Measurements from ENCODE around the gene CARHSP1.
"Not testable (repeated sequence)": the region's sequence is repeated elsewhere in the genome, so short reads cannot be mapped to it uniquely, and the experiment has no call there.

The CARHSP1 gene

DNA sequence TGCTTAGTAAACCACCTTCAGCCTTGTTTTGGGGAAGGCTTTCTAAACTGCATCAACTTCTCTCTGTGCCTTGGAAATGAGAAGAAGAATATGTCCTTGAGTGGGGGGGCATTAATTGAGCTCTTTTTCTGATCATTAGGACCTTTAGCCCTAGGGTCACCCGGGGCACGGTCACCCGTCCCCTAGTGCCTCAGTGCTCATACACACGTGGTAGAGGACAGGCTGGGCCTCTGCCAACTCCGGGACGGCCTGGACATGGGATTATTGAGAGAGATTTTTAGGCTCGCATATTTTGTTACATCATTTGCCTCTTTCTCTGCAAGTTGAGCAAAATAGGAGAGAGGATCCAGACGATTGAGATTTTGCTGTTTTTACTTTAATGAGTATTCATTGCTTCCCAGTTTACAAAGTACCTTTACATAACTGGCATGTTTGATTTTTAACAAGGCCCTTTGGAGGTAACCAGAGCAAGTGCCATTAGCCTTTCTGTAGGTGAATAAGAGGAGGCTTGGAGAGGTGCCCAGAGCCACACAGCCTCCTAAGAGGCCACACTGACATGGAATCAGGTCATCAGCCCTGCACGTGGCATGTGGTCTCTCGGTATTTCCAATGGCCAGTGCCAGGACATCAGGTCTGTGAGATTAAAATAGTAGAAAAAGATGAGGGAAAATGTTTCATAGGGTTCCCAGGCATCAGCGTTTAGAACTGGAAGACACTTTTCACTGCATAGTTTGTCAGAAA is 60.0 kb downstream of the CARHSP1 start:
- no peak overlapping the region for H3K4me3 ChIP-seq (ENCODE audit: control insufficient read depth, low read depth, low read length)
- TF ChIP-seq, protein P1, sequence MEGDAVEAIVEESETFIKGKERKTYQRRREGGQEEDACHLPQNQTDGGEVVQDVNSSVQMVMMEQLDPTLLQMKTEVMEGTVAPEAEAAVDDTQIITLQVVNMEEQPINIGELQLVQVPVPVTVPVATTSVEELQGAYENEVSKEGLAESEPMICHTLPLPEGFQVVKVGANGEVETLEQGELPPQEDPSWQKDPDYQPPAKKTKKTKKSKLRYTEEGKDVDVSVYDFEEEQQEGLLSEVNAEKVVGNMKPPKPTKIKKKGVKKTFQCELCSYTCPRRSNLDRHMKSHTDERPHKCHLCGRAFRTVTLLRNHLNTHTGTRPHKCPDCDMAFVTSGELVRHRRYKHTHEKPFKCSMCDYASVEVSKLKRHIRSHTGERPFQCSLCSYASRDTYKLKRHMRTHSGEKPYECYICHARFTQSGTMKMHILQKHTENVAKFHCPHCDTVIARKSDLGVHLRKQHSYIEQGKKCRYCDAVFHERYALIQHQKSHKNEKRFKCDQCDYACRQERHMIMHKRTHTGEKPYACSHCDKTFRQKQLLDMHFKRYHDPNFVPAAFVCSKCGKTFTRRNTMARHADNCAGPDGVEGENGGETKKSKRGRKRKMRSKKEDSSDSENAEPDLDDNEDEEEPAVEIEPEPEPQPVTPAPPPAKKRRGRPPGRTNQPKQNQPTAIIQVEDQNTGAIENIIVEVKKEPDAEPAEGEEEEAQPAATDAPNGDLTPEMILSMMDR (conservative IDR thresholded peaks at IDR 0.05; ENCODE audit: control insufficient read depth, insufficient read depth, low read depth, low read length), result no peak
- no peak for DNase-seq (ENCODE audit: low read depth)

DNA sequence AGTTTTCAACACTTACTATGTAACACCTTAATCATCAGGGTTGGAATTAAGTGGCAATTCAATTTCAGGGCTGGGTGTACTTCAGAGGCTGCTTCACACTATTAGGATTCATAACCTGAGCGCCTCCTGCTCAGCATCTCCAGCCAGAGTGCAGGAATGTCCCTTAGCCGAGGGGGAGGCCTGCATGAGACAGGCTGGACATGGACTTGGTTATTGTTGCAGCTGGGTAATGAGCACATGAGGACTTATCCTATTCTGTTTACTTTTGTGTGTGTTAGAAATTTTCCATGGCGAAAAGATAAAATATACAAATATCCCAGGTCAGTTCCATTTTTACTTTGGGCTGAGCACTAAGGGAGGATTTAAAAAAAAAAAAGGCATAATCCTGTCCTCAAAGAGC is 60.8 kb downstream of the CARHSP1 start:
- H3K4me3 ChIP-seq (ENCODE audit: control insufficient read depth, low read depth, low read length), result no peak overlapping the region
- DNase-seq (ENCODE audit: low read depth), result no peak
- TF ChIP-seq, protein P1 (conservative IDR thresholded peaks at IDR 0.05; ENCODE audit: control insufficient read depth, insufficient read depth, low read depth, low read length), result no peak

DNA sequence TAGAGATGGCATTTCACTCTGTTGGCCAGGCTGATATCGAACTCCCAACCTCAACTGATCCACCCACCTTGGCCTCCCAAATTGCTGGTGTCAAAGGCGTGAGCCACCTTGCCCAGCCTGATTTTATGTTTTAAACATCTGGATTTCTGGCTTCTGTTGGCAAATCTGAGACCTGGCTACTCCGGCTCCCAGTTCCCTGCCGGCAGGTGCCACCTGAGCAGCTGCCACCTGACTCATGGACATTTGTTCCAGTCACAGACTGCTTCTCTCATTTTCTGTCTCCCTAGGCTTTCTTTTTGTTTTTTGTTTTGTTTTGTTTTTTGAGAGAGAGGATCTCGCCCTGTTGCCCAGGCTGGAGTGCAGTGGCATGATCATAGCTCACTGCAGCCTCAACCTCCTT is 61.6 kb downstream of the CARHSP1 start:
- DNase-seq (ENCODE audit: low read depth), result no peak
- TF ChIP-seq, protein P1 (conservative IDR thresholded peaks at IDR 0.05; ENCODE audit: control insufficient read depth, insufficient read depth, low read depth, low read length), result no peak
- H3K4me3 ChIP-seq (ENCODE audit: control insufficient read depth, low read depth, low read length), result no peak overlapping the region

DNA sequence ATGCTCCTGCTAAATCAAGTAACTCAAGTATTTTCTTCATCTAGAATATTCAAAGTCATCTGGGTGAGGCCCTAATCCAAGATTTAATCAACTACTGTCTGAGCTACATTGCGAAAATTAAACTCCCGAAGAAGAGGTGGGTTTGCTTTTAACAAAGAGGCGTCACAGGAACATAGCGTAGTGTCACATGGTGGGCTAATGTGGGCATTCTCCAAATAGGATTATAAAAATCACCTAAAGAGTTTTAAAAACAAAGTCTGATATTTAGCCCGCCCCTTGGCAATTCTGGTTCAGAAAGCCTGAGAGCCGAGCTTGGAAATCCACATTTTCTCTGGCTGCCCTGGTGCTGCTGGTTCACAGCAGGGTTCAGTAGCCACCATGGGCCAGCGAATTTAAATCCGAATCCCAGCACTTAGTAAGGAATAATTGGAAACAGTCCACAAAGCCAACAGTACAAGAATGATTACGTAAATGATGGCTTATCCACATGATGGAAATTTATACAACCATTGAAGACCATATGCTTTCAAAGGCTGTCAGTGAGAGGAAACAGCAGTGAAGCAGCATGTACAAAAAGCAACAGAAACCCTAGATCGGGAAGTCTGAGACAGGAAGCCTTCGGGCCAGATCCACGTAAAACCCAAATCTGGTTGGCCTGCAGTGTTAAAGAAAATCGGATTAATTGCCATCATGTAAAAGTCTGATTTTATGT is 62.4 kb downstream of the CARHSP1 start:
- no peak for DNase-seq (ENCODE audit: low read depth)
- TF ChIP-seq, protein P1 (conservative IDR thresholded peaks at IDR 0.05; ENCODE audit: control insufficient read depth, insufficient read depth, low read depth, low read length), result no peak
- H3K4me3 ChIP-seq (ENCODE audit: control insufficient read depth, low read depth, low read length), result no peak overlapping the region

GRCh38 chr16:8804313-8804712 is 64.5 kb downstream of the CARHSP1 start:
- DNase-seq (ENCODE audit: low read depth), result no peak
- no peak overlapping the region for H3K4me3 ChIP-seq (ENCODE audit: control insufficient read depth, low read depth, low read length)
- TF ChIP-seq, protein P1 (conservative IDR thresholded peaks at IDR 0.05; ENCODE audit: control insufficient read depth, insufficient read depth, low read depth, low read length), result no peak

- not testable (repeated sequence) for H3K4me3 ChIP-seq (ENCODE audit: control insufficient read depth, low read depth, low read length); DNase-seq (ENCODE audit: low read depth)
Measured at GRCh38 chr16:8803733-8804132, 65.1 kb downstream of the CARHSP1 start.
